Right cardiac atrium (tissue), 5 donors: ENCODE results near the gene DOCK2. TPM values are rescaled to one million over a fixed set of nuclear protein-coding genes. Genes with fewer than 3 reads are reported as not detected.
"Not testable (repeated sequence)": the region's sequence is repeated elsewhere in the genome, so short reads cannot be mapped to it uniquely, and the experiment has no call there.

Experiments used
- ATAC-seq, 2 donors: fragments of 200-7000 bp; cut with Tn5 transposase; one replicate each; pipeline versions ENCODE4 v1.8.0 to v1.9.1; 2020; ENCODE audit warnings: moderate library complexity in 2 of 2, mild to moderate bottlenecking in 1 of 2
- DNase-seq, 3 donors: peaks; one replicate each; pipeline ENCODE4 v3.0.0-alpha.2; 2020
- H3K27ac ChIP-seq: one replicate; pipeline ENCODE4 v1.5.1; 2013; ENCODE audit warnings: mild to moderate bottlenecking, low read length, control low read depth, moderate library complexity
- H3K27me3 ChIP-seq: one replicate; pipeline ENCODE4 v1.6.1; 2013; ENCODE audit not compliant: control insufficient read depth, insufficient read depth
- H3K4me1 ChIP-seq: one replicate; pipeline ENCODE4 v1.6.1; 2013; ENCODE audit warnings: low read length; ENCODE audit not compliant: control insufficient read depth, insufficient read depth
- H3K4me3 ChIP-seq: one replicate; pipeline ENCODE4 v1.5.1; 2013; ENCODE audit warnings: low read length, control low read depth
- H3K9me3 ChIP-seq: one replicate; pipeline ENCODE4 v1.6.1; 2013; ENCODE audit warnings: low read length; ENCODE audit not compliant: control insufficient read depth
- WGBS: extraction: QIAGEN DNeasy Blood & Tissue Kit; methylation state at CpG from one replicate; pipeline ENCODE4 v1.1.7; 2013; 5-methylcytosine and 5-hydroxymethylcytosine counted together
- intact Hi-C, 4 donors: fragments of 100-400 bp; cut with DNase I; formaldehyde crosslinking; loops; one replicate each; pipeline versions ENCODE4 v1.11.0 to v1.14.0; 2022 to 2023
- polyA plus RNA-seq: library from polyadenylated mRNA; stranded (reverse); fragments of 200-250 nt; gene quantifications from one replicate; pipeline ENCODE4 v1.2.3, GENCODE V29; 2013
- total RNA-seq, 4 donors: library from RNA; stranded (reverse); fragmentation: NEBNext Ultra II Directional; extraction: Animal tissue kit (Norgen Biotek cat#: 25700); gene quantifications; one replicate each; pipeline ENCODE4 v1.2.1, GENCODE V29; 2021
- donor health status: healthy with polysubstance abuse.
- donor health status: DM: no; HTN: yes; CAD: no.
- donor health status: DM: no; HTN: no; CAD: no.
- donor health status: DM: no; HTN: yes; CAD: no; lungs with severe emphysema.
- donor health status: DM: yes; HTN: yes; CAD: no.

Gene DOCK2
- total and polyA plus RNA-seq, 5 donors, result 1.00 to 14.2 (median 9.6) TPM

- no peak for DNase-seq
- peaks cover 3% of the 10 kb centered on the region for H3K4me1 ChIP-seq
- H3K27me3 ChIP-seq, result no peaks in the 10 kb centered on the region
- H3K4me3 ChIP-seq, result no peak overlapping the region
- no peaks in the 10 kb centered on the region for H3K9me3 ChIP-seq
- 83% methylated on average over 15 of the region's 15 CpGs for whole genome bisulfite sequencing
- intact Hi-C loops, result no loop called here
- H3K27ac ChIP-seq, result no peak overlapping the region
- ATAC-seq, result no peak
Observed at GRCh38 chr5:169656125-169656901, 19.2 kb downstream of the DOCK2 start.

- H3K27ac ChIP-seq, result no peak overlapping the region
- ATAC-seq (no peak), DNase-seq (no peak)
- no peaks in the 10 kb centered on the region for H3K4me1 ChIP-seq
- H3K27me3 ChIP-seq, result no peaks in the 10 kb centered on the region
- no peak overlapping the region for H3K4me3 ChIP-seq
- intact Hi-C loops, result no loop called here
- H3K9me3 ChIP-seq, result no peaks in the 10 kb centered on the region
- WGBS, result 91% methylated on average over 1 of the region's 1 CpG
Observed at GRCh38 chr5:169657127-169657526, 20.1 kb downstream of the DOCK2 start.

GRCh38 chr5:169662451-169662850 is 25.4 kb downstream of the DOCK2 start:
- H3K27me3 ChIP-seq, DNase-seq, H3K9me3 ChIP-seq, intact Hi-C loops, ATAC-seq, H3K27ac ChIP-seq, H3K4me1 ChIP-seq, H3K4me3 ChIP-seq: not testable (repeated sequence)
- 76% methylated on average over 3 of the region's 3 CpGs for WGBS

- WGBS, result 66% methylated on average over 1 of the region's 1 CpG
- H3K4me1 ChIP-seq, result no peaks in the 10 kb centered on the region
- DNase-seq, result no peak
Observed at GRCh38 chr5:169663537-169663936, 26.5 kb downstream of the DOCK2 start.

GRCh38 chr5:169666365-169666764 is 29.3 kb downstream of the DOCK2 start:
- Histone ChIP-seq H3K27me3 (no peaks in the 10 kb centered on the region), H3K4me1 (no peaks in the 10 kb centered on the region), H3K27ac (no peak overlapping the region), H3K4me3 (no peak overlapping the region), H3K9me3 (no peaks in the 10 kb centered on the region)
- intact Hi-C loops, result no loop called here
- DNase-seq, result no peak
- 68% methylated on average over 4 of the region's 4 CpGs for WGBS
- no peak for ATAC-seq

More at GRCh38 chr5:169663537-169663936, 26.5 kb downstream of the DOCK2 start:
- no peak for ATAC-seq
- intact Hi-C loops, result no loop called here
- H3K9me3 ChIP-seq, result no peaks in the 10 kb centered on the region
- no peaks in the 10 kb centered on the region for H3K27me3 ChIP-seq
- H3K4me3 ChIP-seq, result no peak overlapping the region
- H3K27ac ChIP-seq, result no peak overlapping the region

- WGBS, result 53% methylated on average over 9 of the region's 9 CpGs
- DNase-seq (no peak), ATAC-seq (no peak)
- Histone ChIP-seq H3K27me3 (no peaks in the 10 kb centered on the region), H3K4me1 (no peaks in the 10 kb centered on the region), H3K4me3 (no peak overlapping the region), H3K27ac (no peak overlapping the region), H3K9me3 (no peaks in the 10 kb centered on the region)
- intact Hi-C loops, result no loop called here
Observed at GRCh38 chr5:169667896-169668674, 31.0 kb downstream of the DOCK2 start.

GRCh38 chr5:169668732-169669131 is 31.7 kb downstream of the DOCK2 start:
- H3K4me1 ChIP-seq, result no peaks in the 10 kb centered on the region
- WGBS, result 38% methylated on average over 4 of the region's 4 CpGs
- no peak for DNase-seq

GRCh38 chr5:169670769-169671525 is 33.9 kb downstream of the DOCK2 start:
- Histone ChIP-seq H3K4me3 (no peak overlapping the region), H3K27me3 (no peaks in the 10 kb centered on the region), H3K27ac (no peak overlapping the region), H3K4me1 (no peaks in the 10 kb centered on the region), H3K9me3 (no peaks in the 10 kb centered on the region)
- DNase-seq (no peak), ATAC-seq (no peak)
- intact Hi-C loops, result no loop called here
- 80% methylated on average over 6 of the region's 6 CpGs for WGBS

More at GRCh38 chr5:169668732-169669131, 31.7 kb downstream of the DOCK2 start:
- no peaks in the 10 kb centered on the region for H3K9me3 ChIP-seq
- no peak overlapping the region for H3K4me3 ChIP-seq
- intact Hi-C loops, result no loop called here
- no peak overlapping the region for H3K27ac ChIP-seq
- no peak for ATAC-seq
- no peaks in the 10 kb centered on the region for H3K27me3 ChIP-seq

- intact Hi-C loops, result no loop called here
- ATAC-seq, result no peak
Observed at GRCh38 chr5:169682026-169682425, 45.0 kb downstream of the DOCK2 start.

GRCh38 chr5:169686137-169686536 is 49.1 kb downstream of the DOCK2 start:
- Histone ChIP-seq H3K4me1 (no peaks in the 10 kb centered on the region), H3K27ac (no peak overlapping the region), H3K27me3 (no peaks in the 10 kb centered on the region), H3K4me3 (no peak overlapping the region), H3K9me3 (no peaks in the 10 kb centered on the region)
- DNase-seq (no peak), ATAC-seq (peak in 1 of 2 donors; percentile 36)
- intact Hi-C loops, result no loop called here
- WGBS, result 52% methylated on average over 5 of the region's 5 CpGs

More at GRCh38 chr5:169682026-169682425, 45.0 kb downstream of the DOCK2 start:
- no peaks in the 10 kb centered on the region for H3K27me3 ChIP-seq
- no peak for DNase-seq
- no peak overlapping the region for H3K4me3 ChIP-seq
- H3K27ac ChIP-seq, result no peak overlapping the region
- 94% methylated on average over 2 of the region's 2 CpGs for WGBS
- H3K4me1 ChIP-seq, result no peaks in the 10 kb centered on the region
- no peaks in the 10 kb centered on the region for H3K9me3 ChIP-seq

- no peaks in the 10 kb centered on the region for H3K9me3 ChIP-seq
- no peak for ATAC-seq
- 59% methylated on average over 3 of the region's 3 CpGs for WGBS
- H3K4me1 ChIP-seq, result no peaks in the 10 kb centered on the region
- no peak overlapping the region for H3K27ac ChIP-seq
- DNase-seq, result no peak
- H3K27me3 ChIP-seq, result no peaks in the 10 kb centered on the region
- intact Hi-C loops, result no loop called here
- no peak overlapping the region for H3K4me3 ChIP-seq
Observed at GRCh38 chr5:169688106-169688505, 51.0 kb downstream of the DOCK2 start.
